ENCODE measurements around the gene ANKS1B.

DNA sequence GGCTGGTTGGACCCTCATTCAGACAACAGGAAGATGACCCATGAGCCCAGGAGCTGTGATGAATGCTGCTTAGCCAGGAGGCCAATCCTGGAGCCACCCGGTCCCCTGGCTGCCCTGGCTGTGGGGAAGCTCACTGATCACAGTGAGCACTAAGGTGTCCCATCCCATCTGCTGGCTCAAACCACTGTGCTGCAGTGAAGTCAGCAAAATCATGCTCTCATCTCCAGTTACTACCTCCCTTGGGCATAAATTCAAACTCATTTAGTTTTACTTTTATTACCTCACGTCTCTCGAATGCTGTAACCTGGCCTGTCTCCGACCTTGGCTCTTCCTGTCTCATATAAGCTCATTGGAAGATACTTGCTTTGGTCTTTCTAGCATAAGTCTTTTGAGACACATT lies 1227.3 kb downstream of the ANKS1B start:
- TF ChIP-seq TEAD4 (IDR thresholded peaks at IDR 0.05): no peak
- TF ChIP-seq CREB1 (IDR thresholded peaks at IDR 0.05; ENCODE audit: low read depth): no peak
